Activated T-cell treated with anti-CD3 and anti-CD28 coated beads for 1 hour (primary cell): Measurements from ENCODE around the gene SRRM1.
"Not testable (repeated sequence)": the region's sequence is repeated elsewhere in the genome, so short reads cannot be mapped to it uniquely, and the experiment has no call there.

ENCODE experiments used
- DNase-seq: peaks from one replicate; pipeline ENCODE4 v3.0.0-alpha.2; 2020; ENCODE audit warnings: low read depth

The SRRM1 gene

DNA sequence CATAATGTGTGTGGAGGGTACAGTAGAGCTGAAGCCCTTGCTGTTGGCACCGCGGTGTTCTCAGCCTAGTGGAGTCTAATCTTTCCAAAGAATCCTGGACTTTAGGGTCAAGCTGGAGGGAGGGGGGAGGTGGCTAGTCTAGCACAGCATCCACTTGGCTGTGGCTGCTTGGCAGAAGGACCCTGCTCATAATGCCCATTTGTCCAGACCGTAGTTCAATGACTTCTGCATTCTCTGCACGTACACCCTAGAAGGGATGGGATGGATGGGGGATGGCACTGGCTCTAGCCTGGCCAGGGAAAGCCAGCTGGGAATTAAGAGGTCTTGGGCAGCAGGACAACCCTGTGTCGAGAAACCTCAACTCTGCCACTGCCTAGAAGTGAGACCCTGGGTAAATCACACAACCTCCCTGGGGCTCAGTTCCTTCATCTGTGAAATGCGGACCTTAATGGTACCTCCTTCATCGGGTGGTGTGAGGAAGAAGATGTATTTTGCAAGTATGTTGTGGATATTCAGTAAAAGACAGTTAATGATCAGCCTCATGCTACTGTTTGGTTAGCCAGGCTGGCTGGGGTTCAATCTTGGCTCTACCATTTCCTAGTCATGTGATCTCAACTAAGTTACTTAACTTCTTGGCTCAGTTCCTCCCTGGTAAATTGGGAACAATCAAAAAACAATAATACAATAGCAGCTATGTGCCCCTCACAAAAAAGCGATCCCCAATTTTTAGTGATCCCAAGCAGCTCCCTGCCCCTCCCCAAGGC, 75.0 kb downstream of the SRRM1 start:
- no peak for DNase-seq

GRCh38 chr1:24720152-24720551, 77.0 kb downstream of the SRRM1 start:
- DNase-seq = no peak

GRCh38 chr1:24721533-24721932, 78.4 kb downstream of the SRRM1 start:
- DNase-seq = no peak

DNA sequence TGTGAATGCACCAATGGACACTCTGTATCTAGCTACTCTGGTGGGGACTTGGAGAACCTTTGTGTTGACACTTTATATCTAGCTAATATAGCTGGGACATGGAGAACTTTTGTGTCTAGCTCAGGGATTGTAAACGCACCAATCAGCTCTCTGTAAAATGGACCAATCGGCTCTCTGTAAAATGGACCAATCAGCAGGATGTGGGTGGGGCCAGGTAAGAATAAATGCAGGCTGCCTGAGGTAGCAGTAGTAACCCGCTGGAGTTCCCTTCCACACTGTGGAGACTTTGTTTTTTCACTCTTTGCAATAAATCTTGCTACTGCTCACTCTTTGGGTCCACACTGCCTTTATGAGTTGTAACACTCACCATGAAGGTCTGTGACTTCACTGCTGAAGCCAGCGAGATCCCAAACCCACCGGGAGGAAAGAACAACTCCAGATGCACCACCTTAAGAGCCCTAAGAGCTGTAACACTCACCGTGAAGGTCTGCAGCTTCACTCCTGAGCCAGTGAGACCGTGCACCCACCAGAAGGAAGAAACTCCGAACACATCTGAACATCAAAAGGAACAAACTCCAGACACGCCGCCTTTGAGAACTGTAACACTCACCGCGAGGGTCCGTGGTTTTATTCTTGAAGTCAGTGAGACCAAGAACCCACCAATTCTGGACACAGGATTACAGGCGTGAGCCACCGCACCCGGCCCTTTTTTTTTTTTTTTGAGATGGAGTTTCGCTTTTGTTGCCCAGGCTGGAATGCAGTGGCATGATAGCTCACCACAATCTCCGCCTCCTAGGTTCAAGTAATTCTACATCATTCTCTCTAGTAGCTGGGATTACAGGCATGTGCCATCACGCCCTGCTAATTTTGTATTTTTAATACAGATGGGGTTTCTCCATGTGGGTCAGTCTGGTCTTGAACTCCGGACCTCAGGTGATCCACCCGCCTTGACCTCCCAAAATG, 79.3 kb downstream of the SRRM1 start:
- DNase-seq = not testable (repeated sequence)
